ENCODE results near the gene KIFC3. TPM values are rescaled to one million over a fixed set of nuclear protein-coding genes. Genes with fewer than 3 reads are reported as not detected.
"Not testable (repeated sequence)": the region's sequence is repeated elsewhere in the genome, so short reads cannot be mapped to it uniquely, and the experiment has no call there.

KIFC3 gene
- polyA plus RNA-seq, 1 donor: 55.0 TPM

DNA sequence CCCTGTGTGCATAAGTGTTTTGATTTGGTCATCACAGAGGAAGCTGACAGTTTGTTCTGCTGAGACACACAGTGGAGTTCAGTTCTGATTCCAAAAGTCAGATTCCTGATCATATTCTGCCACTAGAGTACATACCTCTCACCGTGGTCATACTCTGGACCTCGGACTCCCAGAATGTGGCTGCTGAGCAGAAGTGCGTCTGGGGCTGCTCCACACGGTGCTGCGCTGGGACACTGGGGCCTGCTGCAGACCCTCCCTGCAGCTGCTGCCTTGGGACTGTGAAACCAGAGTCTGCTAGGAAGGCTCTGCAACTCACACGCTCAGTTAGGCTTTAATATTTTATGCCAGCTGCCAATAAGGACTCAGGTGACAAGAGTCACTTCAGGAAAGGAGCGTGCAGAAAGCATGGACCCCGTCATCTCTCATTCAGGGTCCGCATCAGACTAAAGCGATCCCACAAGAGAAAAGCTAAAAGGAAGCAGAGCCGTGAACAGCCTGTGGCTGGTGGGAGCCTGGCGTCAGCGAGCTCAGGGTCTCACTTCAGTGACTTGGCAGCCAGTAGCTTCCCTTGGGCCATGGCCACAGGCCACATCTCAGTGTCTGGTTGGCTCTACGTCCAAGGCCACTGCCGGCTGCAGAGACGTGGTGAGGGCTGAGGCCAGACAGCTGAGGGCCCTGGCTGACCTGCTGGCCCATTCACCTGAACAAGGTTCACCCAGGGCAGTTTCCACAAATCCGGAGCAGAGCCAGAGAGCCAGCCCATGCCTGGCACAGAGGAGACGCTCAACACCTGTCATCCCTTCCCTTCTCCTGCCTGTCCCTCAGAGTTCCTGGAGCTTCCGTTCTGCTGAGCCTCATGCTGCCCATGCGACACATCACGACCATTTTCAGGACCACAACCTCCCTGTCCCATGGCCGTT, 24.7 kb upstream of the KIFC3 start:
- no peak for DNase-seq

DNA sequence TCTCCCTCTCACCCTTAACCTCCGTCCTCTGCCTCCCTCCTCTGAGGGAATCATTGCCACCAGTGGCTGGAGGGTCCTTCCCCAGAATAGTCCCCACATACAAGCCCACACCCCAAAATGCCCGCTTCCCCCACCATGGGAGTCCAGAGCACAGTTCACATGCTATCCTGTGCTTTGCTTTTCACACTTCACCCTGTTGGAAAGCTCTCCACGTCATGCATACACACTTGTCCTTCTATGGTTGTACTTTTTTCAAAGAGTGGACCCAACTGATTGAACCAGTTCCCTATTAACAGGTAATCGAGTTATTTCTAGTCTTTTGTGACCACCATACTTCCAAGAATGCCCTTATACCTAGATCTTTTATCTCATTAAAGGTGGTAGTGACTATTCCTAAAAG, 23.8 kb upstream of the KIFC3 start:
- DNase-seq: no peak

- DNase-seq: no peak
These were observed 23.2 kb upstream of the KIFC3 start for GRCh38 chr16:57825298-57826044.

DNA sequence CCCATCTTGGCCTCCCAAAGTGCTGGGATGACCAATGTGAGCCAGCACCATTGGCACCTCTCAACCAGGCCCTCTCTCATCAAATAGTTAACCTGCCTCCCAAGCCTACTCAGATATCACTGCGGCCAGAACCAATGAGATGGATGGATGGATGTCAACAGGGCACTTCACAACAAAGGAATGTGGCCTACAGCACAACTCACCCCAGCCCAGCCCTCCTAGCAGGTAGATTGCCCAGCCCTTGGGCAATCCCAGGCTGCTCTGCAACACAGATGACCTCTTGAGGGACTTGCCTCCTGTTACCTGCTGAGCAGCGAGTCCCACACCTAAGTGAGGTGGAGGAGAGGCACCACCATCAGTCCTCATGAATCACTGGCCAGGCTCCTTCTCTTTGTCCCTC, 22.6 kb upstream of the KIFC3 start:
- DNase-seq: no peak

- DNase-seq: no peak
These were observed 21.5 kb upstream of the KIFC3 start for GRCh38 chr16:57823836-57824235.

DNA sequence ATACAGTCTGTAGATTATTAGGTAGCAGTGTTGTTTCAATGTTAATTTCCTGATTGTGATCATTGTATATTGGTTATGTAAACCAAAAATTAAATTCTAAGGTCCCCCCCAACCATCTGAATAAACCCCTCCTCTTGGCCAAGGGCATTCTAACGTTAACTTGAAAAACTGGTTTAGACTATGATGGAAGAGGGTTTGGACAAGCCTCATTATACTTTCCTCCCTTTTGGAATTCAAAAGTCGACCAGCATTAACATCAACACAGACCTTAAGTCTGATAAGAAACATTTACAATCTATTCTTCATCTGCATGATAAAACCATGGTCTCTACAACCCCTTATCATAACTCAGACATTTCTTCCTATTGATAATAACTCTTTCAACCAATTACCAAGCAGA, 20.6 kb upstream of the KIFC3 start:
- DNase-seq: no peak

GRCh38 chr16:57822018-57822553, 19.8 kb upstream of the KIFC3 start:
- DNase-seq: no peak

DNA sequence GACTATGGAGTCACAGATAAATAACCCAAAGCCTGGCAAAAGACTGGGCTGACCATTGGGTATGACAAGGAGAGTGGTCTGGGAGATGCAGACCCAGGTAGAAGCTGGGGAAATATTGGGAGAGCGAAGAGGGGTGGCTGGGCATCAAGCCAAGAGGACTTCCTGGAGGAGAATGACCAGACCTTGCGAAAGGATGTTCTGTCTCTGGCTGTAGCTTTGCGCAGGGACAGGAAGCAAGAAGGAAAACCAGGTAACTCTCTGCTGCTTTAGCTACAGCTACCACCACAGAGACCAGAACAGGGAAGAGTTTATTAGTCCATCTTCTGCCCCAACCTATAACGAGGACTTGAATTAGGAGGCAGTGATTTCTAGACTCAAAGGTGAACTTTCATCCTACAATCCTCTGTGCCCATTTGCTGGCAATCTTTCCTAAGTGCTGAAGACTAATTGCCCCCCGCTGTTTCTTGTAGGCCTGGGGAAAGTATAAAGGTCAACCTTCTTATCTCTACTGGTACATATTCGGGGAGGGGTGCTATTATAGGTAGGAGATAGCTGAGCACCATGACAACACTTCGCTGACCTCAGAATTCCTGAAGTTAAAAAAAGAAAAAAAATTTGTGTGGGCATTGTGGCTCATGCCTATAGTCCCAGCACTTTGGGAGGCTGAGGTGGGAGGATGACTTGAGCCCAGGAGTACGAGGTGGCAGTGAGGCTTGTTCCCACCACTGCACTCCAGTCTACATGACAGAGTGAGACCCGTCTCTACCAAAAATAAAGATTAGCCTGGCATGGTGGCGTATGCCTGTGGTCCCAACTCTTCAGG, 19.1 kb upstream of the KIFC3 start:
- no peak for DNase-seq

DNA sequence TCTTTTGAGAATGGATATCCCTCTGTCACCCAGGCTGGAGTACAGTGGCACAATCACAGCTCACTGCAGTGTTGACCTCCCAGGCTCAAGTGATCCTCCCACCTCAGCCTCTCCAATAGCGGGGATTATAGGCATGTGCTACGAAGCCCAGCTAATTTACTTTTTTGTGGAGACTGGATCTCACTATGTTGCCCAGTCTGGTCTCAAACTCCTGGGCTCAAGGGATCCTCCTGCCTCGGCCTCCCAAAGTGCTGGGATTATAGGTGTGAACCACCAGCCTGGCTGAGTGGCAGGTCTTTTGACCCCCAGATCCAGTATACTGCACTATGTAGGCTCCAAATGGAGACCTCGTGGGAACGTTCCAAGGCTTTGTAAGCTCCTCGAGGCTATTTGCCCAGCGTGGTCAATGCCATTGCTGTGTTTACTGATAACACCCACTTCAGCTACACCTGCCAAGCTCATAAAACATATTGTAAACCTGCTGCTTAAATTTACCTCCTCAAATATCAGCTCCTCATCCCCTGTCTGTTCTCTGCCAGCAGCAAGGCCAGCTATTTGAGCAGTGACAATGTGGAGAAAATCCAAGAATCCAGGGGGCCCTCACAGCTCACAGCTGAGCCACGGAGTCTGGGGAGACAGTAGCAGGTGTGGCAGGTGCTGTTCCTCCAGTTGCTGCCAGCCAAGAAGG, 16.2 kb upstream of the KIFC3 start:
- no peak for DNase-seq

DNA sequence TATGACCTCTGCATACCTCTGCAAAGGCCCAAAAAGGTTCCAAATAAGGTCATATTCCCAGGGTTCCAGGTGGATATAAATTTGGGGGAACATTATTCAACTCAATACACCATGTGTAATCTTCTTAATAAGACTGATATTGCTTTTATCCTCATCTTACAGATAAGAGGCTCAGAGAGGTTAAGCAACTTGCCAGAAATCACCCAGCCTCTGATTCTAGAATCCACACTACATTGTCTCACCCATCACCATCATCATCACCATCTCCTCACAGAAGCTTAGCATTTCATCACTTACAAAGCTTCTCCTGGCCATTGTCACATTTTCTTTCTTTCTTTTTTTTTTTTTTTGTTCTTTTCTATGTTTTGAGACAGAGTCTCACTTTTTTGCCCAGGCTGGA, 15.4 kb upstream of the KIFC3 start:
- DNase-seq: no peak

DNA sequence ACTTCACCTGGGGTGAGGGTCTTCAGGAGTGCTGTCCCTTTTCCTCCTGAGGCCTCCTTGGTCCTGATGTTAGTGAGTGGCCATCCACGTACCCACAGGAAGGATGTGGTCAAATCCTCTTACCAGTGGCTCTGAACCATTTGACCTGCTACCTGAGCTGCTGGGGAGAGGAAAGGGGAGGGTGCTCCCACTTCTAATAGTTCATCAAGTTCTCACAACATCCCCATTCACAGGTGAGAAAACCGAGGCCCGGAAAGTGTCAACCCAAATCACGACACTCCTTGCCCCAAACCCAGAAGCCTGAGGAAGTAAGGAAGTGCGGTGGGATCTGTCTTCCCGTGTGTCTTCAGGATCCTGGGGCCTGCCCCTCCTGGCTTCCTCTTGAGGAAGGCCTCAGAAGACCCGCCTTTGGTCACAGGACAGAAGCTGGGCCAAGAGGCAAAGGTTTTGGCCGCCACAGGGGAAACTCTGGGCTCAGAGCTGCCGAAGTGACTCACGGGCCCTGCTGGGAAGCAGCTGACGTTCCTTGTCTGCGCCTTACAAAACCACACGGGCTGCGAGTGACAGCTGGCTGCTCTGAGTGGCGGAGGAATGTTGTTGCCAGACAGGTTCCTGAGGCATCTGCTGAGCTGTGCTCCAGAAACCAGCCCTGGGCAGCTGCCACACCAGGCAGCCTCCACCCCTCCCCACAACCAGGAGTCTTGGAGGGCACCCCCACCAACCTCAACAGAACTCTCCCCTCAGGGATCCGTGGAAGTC, 13.9 kb upstream of the KIFC3 start:
- no peak for DNase-seq

GRCh38 chr16:57814896-57815295, 12.6 kb upstream of the KIFC3 start:
- DNase-seq: no peak

- no peak for DNase-seq
These were observed 11.2 kb upstream of the KIFC3 start for GRCh38 chr16:57813466-57813865.

- DNase-seq: not testable (repeated sequence)
These were observed 9.0 kb upstream of the KIFC3 start for GRCh38 chr16:57811340-57811739.

- no peak for DNase-seq
These were observed 8.1 kb upstream of the KIFC3 start for GRCh38 chr16:57810197-57811031.

DNA sequence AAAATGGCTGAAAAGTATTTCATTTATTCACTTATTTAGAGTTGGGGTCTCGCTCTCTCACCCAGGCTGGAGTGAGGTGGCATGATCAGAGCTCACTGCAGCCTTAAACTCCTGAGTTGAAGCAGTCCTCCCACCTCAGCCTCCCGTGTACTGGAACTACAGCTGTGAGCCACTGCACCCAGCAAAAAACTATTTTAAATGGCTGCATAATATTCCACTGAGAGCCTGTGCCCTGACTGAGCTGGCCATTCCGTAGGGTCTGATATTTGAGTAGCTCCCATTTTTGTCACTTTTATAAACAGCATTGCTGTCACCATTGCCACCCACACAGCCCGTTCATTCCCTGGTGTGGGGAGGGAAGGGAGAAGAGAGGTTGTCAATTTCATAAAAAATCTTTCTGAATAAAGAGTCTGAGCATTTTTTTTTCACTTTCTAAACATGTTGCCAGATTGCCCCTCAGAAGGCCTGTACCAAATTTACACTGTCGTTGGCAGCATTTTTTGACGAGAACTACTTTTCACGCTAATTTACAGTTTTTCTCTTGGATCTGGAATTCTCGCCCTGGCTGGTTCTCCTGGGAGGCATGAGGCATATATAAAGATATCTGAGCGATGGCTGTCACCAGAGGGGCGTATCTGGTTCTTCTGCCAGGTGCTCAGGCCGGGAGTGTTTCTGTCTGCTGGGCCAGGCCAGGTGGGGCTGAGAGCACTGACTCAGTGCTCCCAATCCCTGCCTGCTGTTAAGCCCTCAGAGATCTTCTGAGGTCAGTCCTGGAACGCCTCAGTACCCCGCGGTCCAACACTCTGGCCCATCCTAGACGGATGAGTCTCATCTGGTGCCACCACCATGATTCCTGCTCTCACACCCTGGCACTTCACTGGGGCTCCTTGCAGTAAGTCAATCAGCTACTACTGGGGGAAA, 7.2 kb upstream of the KIFC3 start:
- no peak for DNase-seq

GRCh38 chr16:57808589-57809228, 6.4 kb upstream of the KIFC3 start:
- no peak for DNase-seq

- DNase-seq: no peak
These were observed 5.8 kb upstream of the KIFC3 start for GRCh38 chr16:57807968-57808528.

Data from left kidney (tissue), 2 donors.